GM13976 (cell line): ENCODE measurements around the gene RBFOX2.

ENCODE experiments used
- DNase-seq: peaks from one replicate; pipeline ENCODE4 v3.0.0; 2012; ENCODE audit warnings: low spot score
- in situ Hi-C: fragments of 300-500 bp; cut with MboI; formaldehyde crosslinking; loops from one replicate; pipeline ENCODE4 v1.12.0; 2022; ENCODE audit warnings: low sequenced_read_pairs, mixed read lengths, inconsistent platforms; ENCODE audit not compliant: unreplicated experiment
- TF ChIP-seq, protein P1 (sequence below): IDR thresholded peaks from 2 replicates; pipeline ENCODE4 v1.5.1; 2012; ENCODE audit warnings: borderline replicate concordance, mild to moderate bottlenecking; ENCODE audit not compliant: insufficient read depth; ENCODE audit errors: extremely low read depth, missing control alignments, control extremely low read depth

Gene RBFOX2

DNA sequence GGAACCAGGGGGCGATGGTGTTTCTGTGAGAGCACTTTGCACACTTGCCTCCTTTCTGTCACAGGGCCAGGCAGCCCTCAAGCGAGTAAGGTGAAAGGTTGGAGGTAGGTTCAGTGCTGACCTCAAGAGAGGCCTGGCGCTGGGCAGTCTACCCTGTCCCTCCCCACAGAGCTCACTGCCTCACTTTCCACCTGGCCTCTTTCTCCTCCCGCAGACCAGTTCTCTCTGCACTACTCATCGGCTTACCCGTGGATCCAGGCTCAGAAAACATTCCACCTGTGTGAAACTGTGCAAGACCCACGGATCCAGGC, 294.2 kb downstream of the RBFOX2 start:
- no peak for DNase-seq
- TF ChIP-seq, protein P1, sequence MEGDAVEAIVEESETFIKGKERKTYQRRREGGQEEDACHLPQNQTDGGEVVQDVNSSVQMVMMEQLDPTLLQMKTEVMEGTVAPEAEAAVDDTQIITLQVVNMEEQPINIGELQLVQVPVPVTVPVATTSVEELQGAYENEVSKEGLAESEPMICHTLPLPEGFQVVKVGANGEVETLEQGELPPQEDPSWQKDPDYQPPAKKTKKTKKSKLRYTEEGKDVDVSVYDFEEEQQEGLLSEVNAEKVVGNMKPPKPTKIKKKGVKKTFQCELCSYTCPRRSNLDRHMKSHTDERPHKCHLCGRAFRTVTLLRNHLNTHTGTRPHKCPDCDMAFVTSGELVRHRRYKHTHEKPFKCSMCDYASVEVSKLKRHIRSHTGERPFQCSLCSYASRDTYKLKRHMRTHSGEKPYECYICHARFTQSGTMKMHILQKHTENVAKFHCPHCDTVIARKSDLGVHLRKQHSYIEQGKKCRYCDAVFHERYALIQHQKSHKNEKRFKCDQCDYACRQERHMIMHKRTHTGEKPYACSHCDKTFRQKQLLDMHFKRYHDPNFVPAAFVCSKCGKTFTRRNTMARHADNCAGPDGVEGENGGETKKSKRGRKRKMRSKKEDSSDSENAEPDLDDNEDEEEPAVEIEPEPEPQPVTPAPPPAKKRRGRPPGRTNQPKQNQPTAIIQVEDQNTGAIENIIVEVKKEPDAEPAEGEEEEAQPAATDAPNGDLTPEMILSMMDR: no peak
- in situ Hi-C loops: no loop called here

DNA sequence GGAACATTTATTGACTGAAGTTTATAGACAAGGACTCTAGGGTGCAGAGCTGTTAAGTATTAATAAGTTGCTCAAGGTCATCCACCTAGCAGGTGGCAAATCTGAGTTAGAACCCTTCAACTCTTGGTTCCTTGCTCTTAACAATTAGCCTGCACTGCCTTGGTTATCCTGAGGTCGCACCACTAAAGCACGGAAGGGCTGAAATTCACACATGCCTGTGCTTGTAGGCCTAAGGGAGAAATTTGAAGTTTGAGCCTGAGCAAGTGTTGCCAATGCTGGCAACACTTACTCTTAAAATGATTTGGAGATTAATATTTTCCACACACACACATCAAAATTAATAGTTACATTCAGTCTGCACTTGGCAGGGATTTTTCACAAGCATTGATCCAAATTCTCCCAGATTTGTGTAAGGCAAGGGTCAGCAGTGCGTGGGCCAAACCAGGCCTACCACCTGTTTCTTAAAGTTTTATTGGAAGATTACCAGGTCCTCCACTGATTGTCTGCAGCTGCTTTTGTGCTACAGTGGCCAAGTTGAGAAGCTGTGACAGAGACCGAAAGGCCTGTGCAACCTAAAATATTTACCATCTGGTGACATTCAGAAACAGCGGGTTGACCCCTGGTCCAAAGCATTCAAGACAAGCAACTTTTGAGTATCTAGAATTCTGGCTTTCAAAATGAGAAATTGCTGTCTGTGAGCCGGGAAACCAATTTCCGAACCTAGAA, 294.7 kb downstream of the RBFOX2 start:
- in situ Hi-C loops: no loop called here
- DNase-seq: no peak
- TF ChIP-seq, protein P1: no peak

DNA sequence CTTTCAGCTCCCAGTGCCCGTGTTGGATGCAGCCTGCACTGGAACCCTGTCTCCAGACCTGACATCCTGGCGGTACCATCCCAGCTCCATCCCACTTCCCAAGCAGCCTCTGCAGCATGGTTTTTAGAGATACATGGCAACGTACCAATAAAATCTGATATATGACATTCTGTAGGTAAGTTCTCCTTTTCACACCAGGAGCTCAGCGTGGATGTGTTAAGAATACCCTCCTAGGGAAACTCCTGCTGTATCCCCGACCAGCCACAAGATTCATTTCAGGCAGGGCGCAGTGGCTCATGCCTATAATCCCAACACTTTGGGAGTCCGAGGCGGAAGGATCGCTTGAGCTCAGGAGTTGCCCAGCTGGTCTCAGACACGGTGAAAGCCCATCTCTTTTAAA, 295.6 kb downstream of the RBFOX2 start:
- in situ Hi-C loops: no loop called here
- TF ChIP-seq, protein P1: no peak
- no peak for DNase-seq

DNA sequence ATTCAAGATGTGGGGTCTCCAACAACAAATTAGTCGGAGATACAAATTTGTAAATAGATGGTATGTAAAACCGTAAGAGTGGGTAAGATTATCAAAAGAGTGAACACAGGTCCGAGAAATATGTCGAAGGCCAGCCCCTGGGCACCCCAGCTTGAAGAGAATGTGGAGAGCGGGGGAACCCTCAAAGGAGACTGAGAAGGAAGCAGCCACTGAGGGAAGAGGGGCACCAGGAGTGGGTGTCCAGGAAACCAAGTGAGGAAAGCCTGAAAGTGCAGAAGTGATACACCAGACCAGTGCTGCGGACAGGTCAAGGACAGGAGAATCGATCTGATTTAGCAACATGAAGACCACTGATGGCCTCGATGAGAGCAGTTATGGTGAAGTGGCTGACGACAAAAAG, 296.5 kb downstream of the RBFOX2 start:
- TF ChIP-seq, protein P1: no peak
- in situ Hi-C loops: no loop called here
- DNase-seq: no peak

DNA sequence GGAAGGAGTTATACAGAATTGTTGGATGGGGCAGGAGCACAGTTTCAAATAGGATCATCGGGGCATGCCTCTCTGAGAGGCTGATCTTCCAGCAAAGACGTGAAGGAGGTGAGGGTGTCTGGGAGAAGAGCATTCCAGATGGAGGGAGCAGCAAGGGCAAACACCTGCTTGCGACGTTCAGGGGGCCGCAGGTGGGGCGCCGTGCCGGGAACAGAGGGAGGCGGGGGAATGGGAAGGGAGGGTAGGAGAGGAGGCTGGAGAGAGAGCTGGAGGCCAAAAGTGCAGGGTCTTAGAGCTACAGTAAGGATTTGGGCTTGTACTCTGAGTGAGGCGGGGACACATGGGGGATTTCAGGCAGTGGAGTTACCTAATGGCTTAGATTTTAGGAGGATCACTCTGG, 297.3 kb downstream of the RBFOX2 start:
- no peak for DNase-seq
- TF ChIP-seq, protein P1: no peak
- in situ Hi-C loops: no loop called here

DNA sequence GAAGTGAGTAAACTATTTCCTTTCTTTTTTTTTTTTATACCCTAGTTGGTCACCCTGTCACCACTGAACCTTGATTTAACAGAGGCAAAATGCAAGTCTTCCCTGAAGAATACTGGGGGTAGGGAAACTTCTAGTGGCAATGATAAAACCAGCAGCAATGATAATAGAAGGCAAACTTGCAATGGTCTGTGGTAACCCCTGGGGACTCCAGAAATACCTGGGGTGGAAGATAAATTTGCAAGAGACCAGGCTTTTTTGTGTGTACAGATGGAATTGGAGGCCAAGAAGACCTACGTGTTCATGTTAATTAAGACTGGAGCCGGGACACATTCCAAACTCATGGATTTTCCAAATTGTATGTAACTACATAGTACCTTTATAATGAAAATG, 299.3 kb downstream of the RBFOX2 start:
- in situ Hi-C loops: no loop called here
- TF ChIP-seq, protein P1: no peak
- DNase-seq: no peak
